Fibroblast of skin of right quadriceps (primary cell): ENCODE results near the gene PNMT.

Source experiments
- DNase-seq: peaks from one replicate; pipeline ENCODE4 v3.0.0-alpha.2; 2013

Gene PNMT

DNA sequence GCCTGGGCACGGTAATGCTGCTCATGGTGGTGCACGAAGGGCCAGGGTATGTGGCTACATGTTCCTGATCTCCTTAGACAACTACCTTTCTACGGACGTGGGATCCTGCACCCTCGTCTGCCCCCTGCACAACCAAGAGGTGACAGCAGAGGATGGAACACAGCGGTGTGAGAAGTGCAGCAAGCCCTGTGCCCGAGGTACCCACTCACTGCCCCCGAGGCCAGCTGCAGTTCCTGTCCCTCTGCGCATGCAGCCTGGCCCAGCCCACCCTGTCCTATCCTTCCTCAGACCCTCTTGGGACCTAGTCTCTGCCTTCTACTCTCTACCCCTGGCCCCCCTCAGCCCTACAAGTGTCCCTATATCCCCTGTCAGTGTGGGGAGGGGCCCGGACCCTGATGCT, 43.6 kb downstream of the PNMT start:
- DNase-seq, result no peak

DNA sequence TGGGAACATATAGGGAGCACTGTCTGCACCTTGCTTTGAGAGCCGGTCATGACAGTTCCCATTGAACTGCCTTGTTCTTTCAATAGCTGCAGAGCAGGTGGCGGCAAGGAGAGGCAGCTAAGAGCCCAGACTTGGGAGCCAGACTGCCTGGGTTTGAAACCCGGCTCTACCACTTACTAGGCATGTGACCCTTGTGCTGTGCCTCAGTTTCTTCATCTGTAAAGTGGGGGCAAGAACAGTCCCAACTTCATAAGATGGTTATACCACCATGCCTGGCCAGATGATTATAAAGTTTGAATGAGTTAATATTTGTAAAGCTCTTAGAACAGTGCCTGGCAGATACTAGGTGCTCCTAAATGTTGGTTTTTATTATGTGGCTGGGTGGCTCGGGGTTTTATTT, 46.0 kb downstream of the PNMT start:
- DNase-seq, result no peak

GRCh38 chr17:39715375-39716072, 47.3 kb downstream of the PNMT start:
- DNase-seq, result no peak

- DNase-seq, result no peak
Observed at GRCh38 chr17:39716073-39716818, 48.0 kb downstream of the PNMT start.

DNA sequence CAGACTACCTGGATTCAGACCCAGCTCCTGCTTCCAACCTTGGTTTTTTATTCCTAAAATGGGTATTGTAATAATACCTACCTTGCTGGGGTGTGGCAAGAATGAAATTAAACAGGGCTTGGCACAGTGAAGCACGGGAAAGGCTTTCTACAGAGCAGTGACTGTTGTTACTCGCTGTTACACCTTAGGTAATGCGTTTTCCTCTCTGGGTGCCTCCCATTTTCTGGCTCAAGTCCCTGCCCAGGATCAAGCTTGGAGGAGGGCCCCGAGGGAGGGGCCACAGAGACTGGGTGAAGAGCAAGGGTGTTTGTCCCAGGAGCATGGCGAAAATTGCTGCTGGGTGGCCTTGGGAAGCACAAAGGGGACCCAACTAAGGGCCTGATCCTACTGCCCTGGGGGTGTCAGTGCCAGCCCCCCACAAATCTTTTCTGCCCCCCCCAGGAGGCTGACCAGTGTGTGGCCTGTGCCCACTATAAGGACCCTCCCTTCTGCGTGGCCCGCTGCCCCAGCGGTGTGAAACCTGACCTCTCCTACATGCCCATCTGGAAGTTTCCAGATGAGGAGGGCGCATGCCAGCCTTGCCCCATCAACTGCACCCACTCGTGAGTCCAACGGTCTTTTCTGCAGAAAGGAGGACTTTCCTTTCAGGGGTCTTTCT, 48.8 kb downstream of the PNMT start:
- no peak for DNase-seq

- DNase-seq, result no peak
Observed at GRCh38 chr17:39717660-39718059, 49.4 kb downstream of the PNMT start.

DNA sequence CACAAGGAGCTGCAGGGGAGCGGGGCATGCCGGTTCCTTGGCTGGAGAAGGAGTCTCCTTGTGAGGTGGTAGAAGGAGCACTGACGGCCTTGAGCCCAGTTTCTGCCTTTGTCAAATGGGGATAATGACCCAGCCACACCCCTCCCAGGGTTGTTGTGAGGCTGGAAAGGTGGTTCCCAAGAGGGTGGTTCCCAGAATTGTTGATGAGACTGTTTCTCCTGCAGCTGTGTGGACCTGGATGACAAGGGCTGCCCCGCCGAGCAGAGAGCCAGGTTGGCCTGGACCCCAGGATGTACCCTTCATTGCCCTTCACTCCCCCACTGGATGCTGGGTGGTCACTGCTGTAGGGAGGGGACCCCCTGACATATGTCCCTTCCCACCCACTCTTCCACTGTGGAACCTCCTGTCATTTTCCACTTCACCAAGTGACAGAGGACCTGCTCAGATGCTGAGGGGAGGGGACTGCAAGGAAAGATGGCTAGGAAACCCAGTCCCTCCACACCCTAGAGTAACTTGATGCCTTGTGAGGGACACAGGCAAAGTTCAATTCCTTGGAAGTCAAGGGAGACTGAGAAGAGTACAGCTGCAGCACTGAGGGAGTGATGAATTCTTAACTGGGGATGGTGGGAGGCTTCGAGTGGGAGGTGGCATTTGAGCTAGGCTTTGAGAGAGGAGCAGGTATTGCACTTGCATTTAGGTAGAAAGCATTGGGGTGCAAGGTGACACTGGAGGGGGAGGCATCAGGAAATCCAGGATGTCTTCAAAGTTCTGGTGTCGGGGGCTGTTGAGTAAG, 51.5 kb downstream of the PNMT start:
- no peak for DNase-seq
